HG03442 (cell line): Measurements from ENCODE around the gene ADAMTS19.
A peak's percentile ranks its signal among the peaks of the same experiment; 100 is the strongest.

ENCODE experiments used
- ATAC-seq: cut with Tn5 transposase; IDR thresholded peaks from one replicate; pipeline ENCODE4 v1.9.1; 2021; ENCODE audit warnings: mild to moderate bottlenecking, moderate library complexity; ENCODE audit not compliant: unreplicated experiment

ADAMTS19 gene

GRCh38 chr5:129465776-129466344, 5.8 kb downstream of the ADAMTS19 start:
- no peak for ATAC-seq

DNA sequence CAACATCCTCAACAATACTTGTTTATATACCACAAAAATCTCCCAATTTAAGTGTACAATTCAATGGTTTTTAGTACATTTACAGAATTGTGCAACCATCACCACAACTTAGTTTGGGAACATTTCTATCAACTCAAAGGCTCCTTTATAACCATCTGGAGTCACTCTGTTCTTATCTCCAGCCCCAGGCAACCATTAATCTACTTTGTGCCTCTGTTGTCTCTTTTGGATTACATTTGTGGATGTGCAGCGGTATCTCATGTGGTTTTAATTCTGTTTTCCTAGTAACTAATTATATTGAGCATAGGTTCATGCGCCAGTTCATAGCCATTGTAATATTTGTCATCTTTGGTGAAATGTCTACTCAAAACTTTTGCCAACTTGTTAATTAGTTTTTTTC, 14.4 kb downstream of the ADAMTS19 start:
- no peak for ATAC-seq

- no peak for ATAC-seq
These were observed 16.7 kb downstream of the ADAMTS19 start for GRCh38 chr5:129476751-129477150.

DNA sequence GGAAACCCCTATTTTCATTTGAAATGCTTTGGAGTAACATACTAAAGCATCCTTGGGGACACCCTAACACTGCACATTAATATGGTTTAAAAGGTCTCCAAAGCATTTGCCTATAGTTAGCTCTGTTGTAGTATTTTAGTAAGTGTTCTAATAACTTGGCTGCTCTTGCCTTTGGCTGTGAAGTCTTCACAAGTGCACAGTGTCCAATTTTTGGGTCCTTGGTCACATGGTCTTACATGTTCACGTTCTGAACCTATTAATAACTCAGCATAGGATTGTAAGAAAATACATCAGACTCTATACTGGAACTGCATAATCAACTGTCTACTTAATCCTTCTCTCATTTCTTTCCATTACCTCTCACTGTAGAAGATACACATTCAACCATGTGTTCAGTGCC, 17.4 kb downstream of the ADAMTS19 start:
- no peak for ATAC-seq

GRCh38 chr5:129481161-129481560, 21.1 kb downstream of the ADAMTS19 start:
- ATAC-seq: no peak

GRCh38 chr5:129496421-129496820, 36.3 kb downstream of the ADAMTS19 start:
- no peak for ATAC-seq

GRCh38 chr5:129496864-129497595, 36.9 kb downstream of the ADAMTS19 start:
- ATAC-seq: no peak

DNA sequence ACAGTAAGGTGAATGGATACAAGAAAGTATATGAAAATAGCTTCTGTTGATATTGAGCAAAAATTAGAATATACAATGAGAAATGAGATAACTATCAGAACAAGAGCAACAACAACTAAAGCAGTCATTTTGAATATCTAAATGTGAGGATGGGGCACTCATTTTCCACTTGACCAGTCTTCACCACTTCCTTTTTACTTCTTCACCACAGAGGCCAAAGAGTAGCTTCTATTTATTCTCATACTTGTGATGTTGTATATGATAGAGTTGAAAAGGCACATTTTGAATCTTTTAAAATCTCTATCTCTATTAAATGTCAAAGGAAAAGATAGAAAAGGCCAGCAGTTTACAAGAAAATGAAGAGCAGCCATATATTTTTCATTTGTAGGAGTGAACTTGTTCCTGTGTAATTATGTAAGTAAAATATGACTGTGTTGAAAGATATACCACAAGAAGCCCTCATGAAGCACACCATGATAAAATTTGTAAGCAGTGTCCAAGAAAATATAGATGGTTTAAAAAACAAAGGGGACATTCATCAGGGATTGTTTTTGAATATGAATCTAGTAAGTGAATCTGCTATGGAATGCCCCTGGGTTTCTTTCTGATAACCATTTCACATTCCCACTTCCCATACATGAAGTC, 39.2 kb downstream of the ADAMTS19 start:
- peak; percentile 65 for ATAC-seq

GRCh38 chr5:129500101-129500500, 40.0 kb downstream of the ADAMTS19 start:
- no peak for ATAC-seq

DNA sequence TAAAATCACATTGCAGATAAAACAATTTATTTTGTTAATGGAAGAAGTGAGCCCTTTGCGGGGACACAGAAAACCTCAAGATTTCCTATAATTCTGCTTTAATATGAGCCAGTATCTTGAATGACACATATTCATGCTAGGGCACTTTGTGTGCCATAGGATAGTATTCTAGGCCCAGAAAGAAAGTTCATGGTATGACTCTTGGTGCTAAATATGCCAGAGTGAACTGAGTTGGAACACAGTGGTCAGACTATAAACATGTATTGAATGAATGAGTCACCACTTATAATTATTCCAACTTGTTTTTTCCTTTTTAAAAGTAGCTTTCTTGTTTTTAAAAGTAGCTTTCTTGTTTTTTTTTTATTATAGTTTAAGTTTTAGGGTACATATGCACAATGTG, 46.0 kb downstream of the ADAMTS19 start:
- no peak for ATAC-seq

- no peak for ATAC-seq
These were observed 46.9 kb downstream of the ADAMTS19 start for GRCh38 chr5:129506950-129507349.

DNA sequence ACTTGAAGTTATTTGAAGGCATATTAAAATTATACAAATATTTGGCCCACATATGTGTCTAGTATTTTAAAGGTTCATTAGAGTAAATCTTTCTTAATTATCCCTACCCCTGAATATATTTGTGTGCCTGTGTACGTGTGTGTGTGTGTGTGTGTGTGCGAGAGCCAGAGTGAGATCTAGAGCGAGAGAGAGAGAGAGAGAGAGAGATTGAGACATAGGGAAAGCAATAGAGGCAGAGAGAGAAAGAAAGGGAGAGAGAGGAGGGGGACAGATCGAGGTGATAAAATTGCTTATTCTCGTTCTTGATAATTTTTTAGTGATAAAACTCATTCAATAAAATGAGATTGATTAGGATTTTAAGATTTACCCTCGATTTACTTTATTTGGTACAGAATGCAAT, 47.4 kb downstream of the ADAMTS19 start:
- no peak for ATAC-seq

DNA sequence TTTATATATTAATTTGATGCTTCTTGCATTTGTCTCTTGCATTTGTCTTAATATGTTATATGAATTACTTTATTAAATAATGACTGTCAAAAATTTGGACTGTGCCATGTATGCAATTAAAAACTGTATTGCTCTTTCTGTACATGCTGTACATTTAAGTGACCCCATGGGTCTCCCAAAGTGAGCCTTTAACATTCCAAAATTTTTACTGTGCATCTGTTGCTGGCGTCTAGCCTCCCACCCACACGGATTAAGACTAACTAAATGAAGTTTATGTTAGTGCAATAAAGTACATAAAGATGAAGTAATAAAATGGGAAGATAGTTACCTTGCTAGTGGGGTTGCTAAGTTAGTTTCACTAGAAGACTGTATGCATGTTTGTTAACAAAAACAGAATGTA, 48.5 kb downstream of the ADAMTS19 start:
- no peak for ATAC-seq

GRCh38 chr5:129509363-129509975, 49.4 kb downstream of the ADAMTS19 start:
- no peak for ATAC-seq

DNA sequence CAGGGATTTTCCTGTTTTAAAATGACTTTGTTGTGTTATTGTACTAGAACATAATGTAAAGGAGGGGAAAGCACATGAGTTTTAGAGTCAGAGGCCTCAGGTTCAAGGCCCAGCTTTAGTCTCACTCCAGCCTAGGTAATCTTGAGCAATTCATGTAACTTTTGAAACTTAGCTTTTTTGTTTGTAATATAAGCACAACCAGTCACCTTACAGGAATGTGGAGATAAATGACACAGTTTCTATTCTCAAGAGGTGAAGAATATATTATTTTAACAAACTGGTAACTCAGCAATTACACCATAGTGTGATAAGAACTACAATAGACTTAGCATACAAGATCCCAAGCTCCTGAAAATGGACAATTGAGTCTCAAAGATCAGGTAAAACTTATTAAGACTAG, 51.2 kb downstream of the ADAMTS19 start:
- ATAC-seq: no peak

DNA sequence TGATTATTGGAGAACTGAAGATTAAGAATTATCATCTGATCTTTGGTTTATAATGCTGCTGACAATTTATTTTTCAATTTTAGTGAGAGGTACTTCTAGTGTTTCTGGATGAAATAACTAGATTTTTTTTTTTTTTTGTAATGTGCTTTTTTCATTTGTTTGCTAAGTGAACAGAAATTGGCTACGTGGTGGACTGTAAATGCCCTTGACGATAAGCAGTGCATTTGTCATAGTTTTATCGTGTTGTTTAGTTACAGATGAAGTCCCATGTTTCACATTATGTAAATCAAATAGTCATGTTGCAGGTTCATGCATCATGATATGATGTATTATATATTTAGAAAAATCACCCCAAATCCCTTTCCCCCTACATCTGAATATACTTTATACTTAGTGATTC, 81.0 kb downstream of the ADAMTS19 start:
- ATAC-seq: no peak

GRCh38 chr5:129541648-129542251, 81.7 kb downstream of the ADAMTS19 start:
- peak; percentile 47 for ATAC-seq

DNA sequence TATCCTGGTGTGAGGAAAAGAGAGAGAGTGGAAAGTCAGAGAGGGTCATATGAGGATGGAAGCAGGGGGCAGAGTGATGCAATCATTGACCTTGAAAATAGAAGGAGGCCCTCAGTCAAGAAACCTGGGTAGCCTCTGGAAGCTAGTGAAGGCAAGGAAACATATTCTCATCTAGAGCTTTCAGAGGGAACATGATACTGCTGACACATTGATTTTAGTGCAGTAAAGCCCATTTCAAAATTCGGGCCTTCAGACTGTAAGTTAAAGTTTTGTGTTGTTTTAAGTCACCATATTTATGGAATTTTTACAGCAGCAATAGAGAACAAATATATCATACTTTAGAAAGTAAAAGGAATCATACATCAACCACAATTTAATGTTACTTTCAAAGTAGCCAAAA, 87.0 kb downstream of the ADAMTS19 start:
- no peak for ATAC-seq

GRCh38 chr5:129554134-129554904, 94.2 kb downstream of the ADAMTS19 start:
- no peak for ATAC-seq

- no peak for ATAC-seq
These were observed 103.5 kb downstream of the ADAMTS19 start for GRCh38 chr5:129563585-129563984.

GRCh38 chr5:129569295-129569694, 109.2 kb downstream of the ADAMTS19 start:
- ATAC-seq: no peak
